ENCODE results near the gene CXCL6. TPM values are rescaled to one million over a fixed set of nuclear protein-coding genes. Genes with fewer than 3 reads are reported as not detected.

CXCL6 gene
- polyA plus RNA-seq, 1 of the 3 experiments (the other 2 are of a cell fraction): 0.02 TPM

GRCh38 chr4:73871511-73872310 is 35.2 kb downstream of the CXCL6 start:
- Histone ChIP-seq H3K27ac (ENCODE audit: low read depth in 2 of 2, low read length in 1 of 2) (no peak overlapping the region), H3K9ac (no peak overlapping the region), H2AFZ (ENCODE audit: low read depth) (no peak overlapping the region), H3K9me3 (no peaks in the 10 kb centered on the region), H3K9me2 (no peaks in the 10 kb centered on the region), H3K27me3 (ENCODE audit: insufficient read depth) (peaks cover 41% of the 10 kb centered on the region), H3K4me1 (ENCODE audit: control insufficient read depth in 1 of 2, insufficient read depth in 2 of 2, low read depth in 1 of 2, low read length in 1 of 2) (no peaks in the 10 kb centered on the region), H3K36me3 (replicated peaks in 1 of 2; ENCODE audit: control insufficient read depth in 1 of 2, insufficient read depth in 2 of 2, low read length in 1 of 2) (no peaks in the 10 kb centered on the region), H3F3A (replicated peaks; ENCODE audit: insufficient read depth) (no peaks in the 10 kb centered on the region), H4K20me1 (ENCODE audit: insufficient read depth) (no peaks in the 10 kb centered on the region), H3K4me2 (no peak overlapping the region), H3K4me3 (ENCODE audit: low read depth in 2 of 2, low read length in 1 of 2) (no peak overlapping the region), H3K79me2 (ENCODE audit: insufficient read depth) (no peaks in the 10 kb centered on the region)
- DNase-seq: no peak
- TF ChIP-seq FOSL2 (IDR thresholded peaks at IDR 0.05; ENCODE audit: borderline replicate concordance, low read depth) (no peak), CHD2 (IDR thresholded peaks at IDR 0.05; ENCODE audit: low read length, partially characterized antibody) (no peak), GATA2 (CRISPR knock-in tag; IDR thresholded peaks at IDR 0.05) (no peak)
- WGBS (ENCODE audit: low lambda C conversion rate): 7% methylated on average over 6 of the region's 6 CpGs
- ChIA-PET CTCF (no interaction called here), POLR2A (no interaction called here)

DNA sequence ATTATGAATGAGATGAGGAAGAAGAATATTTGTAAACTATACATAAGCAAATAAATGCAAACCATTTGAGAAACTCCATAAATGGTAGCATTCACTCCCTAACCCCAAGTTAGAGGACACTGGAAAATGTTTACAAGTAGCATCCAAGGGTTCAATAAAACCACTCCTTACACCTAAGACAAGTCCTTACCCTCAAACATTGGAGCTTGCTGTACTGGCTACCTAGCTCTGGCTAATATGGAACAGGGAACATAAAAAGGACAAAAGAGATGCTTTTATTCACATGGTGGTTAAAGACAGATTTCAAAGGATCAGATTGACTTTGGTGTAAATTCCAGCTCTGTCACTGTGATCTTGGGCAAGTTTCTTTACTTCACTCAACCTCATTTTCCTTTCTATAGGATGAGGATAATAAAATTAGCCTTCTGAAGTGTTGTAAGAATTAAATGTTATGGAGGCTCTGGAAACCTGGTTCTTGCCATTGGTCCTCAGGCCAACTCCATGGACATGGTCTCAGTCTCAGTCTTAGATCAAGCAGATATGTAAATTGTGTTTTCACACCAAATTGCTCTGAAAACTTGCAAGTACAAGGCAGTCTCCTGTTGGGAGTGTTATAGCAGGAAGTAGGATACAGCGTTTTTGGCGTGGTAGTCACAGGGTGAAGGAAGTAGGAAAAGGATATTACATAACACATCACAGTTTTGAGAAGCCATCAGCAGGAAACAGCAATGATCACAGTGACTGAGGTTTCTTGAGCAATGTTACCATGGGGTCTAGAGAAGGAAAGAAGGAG is 36.0 kb downstream of the CXCL6 start:
- H3K9me3 ChIP-seq: no peaks in the 10 kb centered on the region
- H3K4me2 ChIP-seq: no peak overlapping the region
- no peak overlapping the region for H3K27ac ChIP-seq (ENCODE audit: low read depth in 2 of 2, low read length in 1 of 2)
- H3K27me3 ChIP-seq (ENCODE audit: insufficient read depth): peaks cover 41% of the 10 kb centered on the region
- no peaks in the 10 kb centered on the region for H3K4me1 ChIP-seq (ENCODE audit: control insufficient read depth in 1 of 2, insufficient read depth in 2 of 2, low read depth in 1 of 2, low read length in 1 of 2)
- no peaks in the 10 kb centered on the region for H4K20me1 ChIP-seq (ENCODE audit: insufficient read depth)
- ChIA-PET CTCF (no interaction called here), POLR2A (no interaction called here)
- H3K36me3 ChIP-seq (replicated peaks in 1 of 2; ENCODE audit: control insufficient read depth in 1 of 2, insufficient read depth in 2 of 2, low read length in 1 of 2): no peaks in the 10 kb centered on the region
- TF ChIP-seq, protein P1, sequence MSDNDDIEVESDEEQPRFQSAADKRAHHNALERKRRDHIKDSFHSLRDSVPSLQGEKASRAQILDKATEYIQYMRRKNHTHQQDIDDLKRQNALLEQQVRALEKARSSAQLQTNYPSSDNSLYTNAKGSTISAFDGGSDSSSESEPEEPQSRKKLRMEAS (IDR thresholded peaks at IDR 0.05; ENCODE audit: low read depth): no peak
- TF ChIP-seq TAF1 (IDR thresholded peaks at IDR 0.05; ENCODE audit: borderline replicate concordance, low read depth, low read length) (no peak), ELF1 (IDR thresholded peaks at IDR 0.05) (no peak), EP300 (IDR thresholded peaks at IDR 0.05; ENCODE audit: borderline replicate concordance in 1 of 2, low read depth in 1 of 2, low read length in 1 of 2) (no peak), SMC3 (IDR thresholded peaks at IDR 0.05; ENCODE audit: low read depth, low read length) (no peak), RCOR1 (IDR thresholded peaks at IDR 0.05; ENCODE audit: low read length) (no peak), TCF12 (IDR thresholded peaks at IDR 0.05) (no peak), YY1 (IDR thresholded peaks at IDR 0.05; ENCODE audit: low read depth) (no peak), NRF1 (IDR thresholded peaks at IDR 0.05; ENCODE audit: low read depth, low read length) (no peak), TEAD4 (IDR thresholded peaks at IDR 0.05; ENCODE audit: borderline replicate concordance, insufficient read depth) (no peak), NFIC (IDR thresholded peaks at IDR 0.05; ENCODE audit: borderline replicate concordance) (no peak)
- H3K9ac ChIP-seq: no peak overlapping the region
- no peaks in the 10 kb centered on the region for H3F3A ChIP-seq (replicated peaks; ENCODE audit: insufficient read depth)
- no peaks in the 10 kb centered on the region for H3K79me2 ChIP-seq (ENCODE audit: insufficient read depth)
- H3K9me2 ChIP-seq: no peaks in the 10 kb centered on the region
- no peak overlapping the region for H2AFZ ChIP-seq (ENCODE audit: low read depth)
- WGBS (ENCODE audit: low lambda C conversion rate): 10% methylated on average over 2 of the region's 2 CpGs
- DNase-seq: no peak
- H3K4me3 ChIP-seq (ENCODE audit: low read depth in 2 of 2, low read length in 1 of 2): no peak overlapping the region
